Upper lobe of left lung (tissue), 4 donors: Measurements from ENCODE around the gene ZP2.
"Not testable (repeated sequence)": the region's sequence is repeated elsewhere in the genome, so short reads cannot be mapped to it uniquely, and the experiment has no call there.

Experiments
- CTCF ChIP-seq, 6 experiments: fragments of 450-650 bp in 4 of 6; fragments of 200-600 bp in 2 of 6; sonication (generic) in 2 of 6; IDR thresholded peaks; one replicate each; pipeline ENCODE4 v1.5.1; 2016 to 2019; ENCODE audit warnings: antibody characterized with exemption in 6 of 6
- EP300 ChIP-seq, 4 donors: sonication (generic); formaldehyde crosslinking; IDR thresholded peaks; one replicate each; pipeline ENCODE4 v1.5.1; 2017; ENCODE audit warnings: antibody characterized with exemption in 4 of 4, control low read depth in 2 of 4
- POLR2A ChIP-seq, 4 donors: fragments of 450-650 bp; IDR thresholded peaks; one replicate each; pipeline ENCODE4 v1.5.1; 2016 to 2017; ENCODE audit warnings: antibody characterized with exemption in 4 of 4, mild to moderate bottlenecking in 2 of 4
- POLR2AphosphoS5 ChIP-seq, 2 donors: sonication (generic); formaldehyde crosslinking; IDR thresholded peaks; one replicate each; pipeline ENCODE4 v1.5.1; 2017; ENCODE audit warnings: antibody characterized with exemption in 2 of 2

DNA sequence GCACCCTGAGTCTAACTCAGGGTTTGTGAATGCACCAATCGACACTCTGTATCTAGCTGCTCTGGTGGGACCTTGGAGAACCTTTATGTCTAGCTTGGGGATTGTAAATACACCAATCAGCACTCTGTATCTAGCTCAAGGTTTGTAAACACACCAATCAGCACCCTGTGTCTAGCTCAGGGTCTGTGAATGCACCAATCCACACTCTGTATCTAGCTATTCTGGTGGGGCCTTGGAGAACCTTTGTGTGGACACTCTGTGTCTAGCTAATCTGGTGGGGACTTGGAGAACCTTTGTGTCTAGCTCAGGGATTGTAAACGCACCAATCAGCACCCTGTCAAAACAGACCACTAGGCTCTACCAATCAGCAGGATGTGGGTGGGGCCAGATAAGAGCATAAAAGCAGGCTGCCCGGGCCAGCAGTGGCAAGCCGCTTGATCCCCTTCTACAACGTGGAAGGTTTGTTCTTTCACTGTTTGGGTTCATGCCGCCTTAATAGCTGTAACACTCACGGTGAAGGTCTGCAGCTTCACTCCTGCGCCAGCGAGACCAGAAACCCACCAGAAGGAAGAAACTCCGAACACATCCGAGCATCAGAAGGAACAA is 58.1 kb downstream of the ZP2 start:
- TF ChIP-seq POLR2A, CTCF, EP300, POLR2AphosphoS5 (IDR thresholded peaks at IDR 0.05): not testable (repeated sequence)
